H9 (cell line): ENCODE data around the gene THSD7A. TPM values are rescaled to one million over a fixed set of nuclear protein-coding genes. Genes with fewer than 3 reads are reported as not detected.

Experiments used
- DNase-seq: peaks from one replicate; pipeline ENCODE4 v3.0.0-alpha.2; 2017
- H2AFZ ChIP-seq: one replicate; pipeline ENCODE4 v1.6.1; 2013; ENCODE audit warnings: mild to moderate bottlenecking, low read length, control low read depth, moderate library complexity
- H2AK5ac ChIP-seq: 2 replicates; pipeline ENCODE4 v1.6.1; 2013; ENCODE audit warnings: low read length, control low read depth, mixed read lengths; ENCODE audit not compliant: insufficient read length
- H2BK120ac ChIP-seq: one replicate; pipeline ENCODE4 v1.6.1; 2013; ENCODE audit warnings: low read depth, mild to moderate bottlenecking, low read length, control low read depth, inconsistent platforms; ENCODE audit not compliant: poor library complexity, severe bottlenecking
- H2BK12ac ChIP-seq: 2 replicates; pipeline ENCODE4 v1.6.1; 2013; ENCODE audit warnings: low read length, control low read depth, mixed read lengths, low read depth; ENCODE audit not compliant: insufficient read length
- H2BK15ac ChIP-seq: 2 replicates; pipeline ENCODE4 v1.6.1; 2013; ENCODE audit warnings: low read depth, low read length, control low read depth
- H2BK20ac ChIP-seq: one replicate; pipeline ENCODE4 v1.6.1; 2013; ENCODE audit warnings: low read depth, mild to moderate bottlenecking, low read length, control low read depth, inconsistent platforms; ENCODE audit not compliant: poor library complexity, severe bottlenecking
- H2BK5ac ChIP-seq: 2 replicates; pipeline ENCODE4 v1.6.1; 2013; ENCODE audit warnings: low read length, control low read depth, mixed read lengths; ENCODE audit not compliant: insufficient read length
- H3K14ac ChIP-seq: 2 replicates; pipeline ENCODE4 v1.6.1; 2013; ENCODE audit warnings: low read length, control low read depth; ENCODE audit not compliant: insufficient read depth
- H3K18ac ChIP-seq: 2 replicates; pipeline ENCODE4 v1.6.1; 2013; ENCODE audit warnings: low read depth, mild to moderate bottlenecking, mixed read lengths, low read length, control low read depth; ENCODE audit not compliant: insufficient read length
- H3K23ac ChIP-seq: 2 replicates; pipeline ENCODE4 v1.6.1; 2013; ENCODE audit warnings: low read length, control low read depth, mixed read lengths, low read depth; ENCODE audit not compliant: insufficient read length
- H3K23me2 ChIP-seq: 2 replicates; pipeline ENCODE4 v1.6.1; 2013; ENCODE audit warnings: low read depth, mild to moderate bottlenecking, mixed read lengths, low read length, control low read depth; ENCODE audit not compliant: insufficient read length, poor library complexity, severe bottlenecking
- H3K27ac ChIP-seq: 2 replicates; pipeline ENCODE4 v1.5.1; 2013; ENCODE audit warnings: low read length, control low read depth, mixed read lengths, low read depth; ENCODE audit not compliant: insufficient read length
- H3K27me3 ChIP-seq: 2 replicates; pipeline ENCODE4 v1.6.1; 2013; ENCODE audit warnings: low read length, control low read depth, inconsistent platforms; ENCODE audit not compliant: insufficient read depth
- H3K4ac ChIP-seq: 2 replicates; pipeline ENCODE4 v1.6.1; 2013; ENCODE audit warnings: low read depth, mild to moderate bottlenecking, control low read depth, inconsistent platforms, low read length, moderate library complexity
- H3K4me1 ChIP-seq: 2 replicates; pipeline ENCODE4 v1.6.1; 2013; ENCODE audit warnings: low read length, control low read depth, inconsistent platforms; ENCODE audit not compliant: insufficient read depth
- H3K4me2 ChIP-seq: 2 replicates; pipeline ENCODE4 v1.6.1; 2013; ENCODE audit warnings: low read length, control low read depth, mixed read lengths; ENCODE audit not compliant: insufficient read length, insufficient read depth
- H3K56ac ChIP-seq: 2 replicates; pipeline ENCODE4 v1.6.1; 2013; ENCODE audit warnings: low read depth, mild to moderate bottlenecking, mixed read lengths, low read length, control low read depth; ENCODE audit not compliant: insufficient read length
- H3K79me1 ChIP-seq: 2 replicates; pipeline ENCODE4 v1.6.1; 2013; ENCODE audit warnings: low read depth, mild to moderate bottlenecking, moderate library complexity, low read length, control low read depth, inconsistent platforms; ENCODE audit not compliant: insufficient read depth, poor library complexity, severe bottlenecking
- H3K79me2 ChIP-seq: 2 replicates; pipeline ENCODE4 v1.6.1; 2013; ENCODE audit warnings: low read length, control low read depth, inconsistent platforms; ENCODE audit not compliant: insufficient read depth
- H3K9ac ChIP-seq: 2 replicates; pipeline ENCODE4 v1.6.1; 2013; ENCODE audit warnings: low read length, control low read depth, mixed read lengths; ENCODE audit not compliant: insufficient read length; ENCODE audit errors: extremely low read depth
- H3K9me3 ChIP-seq: one replicate; pipeline ENCODE4 v1.6.1; 2013; ENCODE audit warnings: low read depth, low read length, inconsistent platforms; ENCODE audit not compliant: control insufficient read depth
- H3T11ph ChIP-seq: one replicate; pipeline ENCODE4 v1.6.1; 2013; ENCODE audit warnings: mild to moderate bottlenecking, low read length, control low read depth, inconsistent platforms
- H4K20me1 ChIP-seq: one replicate; pipeline ENCODE4 v1.6.1; 2013; ENCODE audit not compliant: control insufficient read depth, insufficient read length, insufficient read depth
- H4K5ac ChIP-seq: 2 replicates; pipeline ENCODE4 v1.6.1; 2013; ENCODE audit warnings: low read depth, mild to moderate bottlenecking, mixed read lengths, low read length, control low read depth; ENCODE audit not compliant: insufficient read length
- H4K8ac ChIP-seq: replicated peaks from 2 replicates; pipeline ENCODE4 v1.6.1; 2013; ENCODE audit warnings: low read length, control low read depth, mixed read lengths, low read depth; ENCODE audit not compliant: insufficient read length
- H4K91ac ChIP-seq: 2 replicates; pipeline ENCODE4 v1.6.1; 2013; ENCODE audit warnings: low read depth, mild to moderate bottlenecking, moderate library complexity, mixed read lengths, low read length, control low read depth; ENCODE audit not compliant: insufficient read length
- H3K27ac Mint-ChIP-seq, 3 experiments: 2 replicates in 2 of 3; 3 replicates in 1 of 3; pipeline ENCODE4 v1.8.0; 2020 to 2021; ENCODE audit warnings: mixed read lengths in 3 of 3, mild to moderate bottlenecking in 1 of 3, moderate library complexity in 1 of 3
- H3K27me3 Mint-ChIP-seq: 2 replicates; pipeline ENCODE4 v1.8.0; 2021; ENCODE audit warnings: low read depth, mild to moderate bottlenecking, moderate library complexity, mixed read lengths
- H3K36me3 Mint-ChIP-seq, 3 experiments: 2 replicates in 2 of 3; 3 replicates in 1 of 3; pipeline ENCODE4 v1.8.0; 2020 to 2021; ENCODE audit warnings: low read depth in 3 of 3, mixed read lengths in 3 of 3; ENCODE audit not compliant: insufficient read depth in 1 of 3
- H3K4me1 Mint-ChIP-seq, 2 experiments: 2 replicates each; pipeline ENCODE4 v1.8.0; 2020; ENCODE audit warnings: mixed read lengths in 2 of 2
- H3K4me3 Mint-ChIP-seq, 2 experiments: 2 replicates in 1 of 2; 3 replicates in 1 of 2; pipeline ENCODE4 v1.8.0; 2020 to 2021; ENCODE audit warnings: mild to moderate bottlenecking in 2 of 2, mixed read lengths in 2 of 2, moderate library complexity in 1 of 2
- H3K9me3 Mint-ChIP-seq, 2 experiments: 2 replicates in 1 of 2; 3 replicates in 1 of 2; pipeline ENCODE4 v1.8.0; 2020; ENCODE audit warnings: mild to moderate bottlenecking in 2 of 2, mixed read lengths in 2 of 2, moderate library complexity in 1 of 2
- WGBS: extraction: QIAGEN DNeasy Blood & Tissue Kit; methylation state at CpG from one replicate; pipeline ENCODE4 v1.1.7; 2013; ENCODE audit warnings: missing lambda C conversion rate, low lambda C conversion rate, mixed read lengths; ENCODE audit not compliant: insufficient read length; ENCODE audit errors: extremely low coverage; 5-methylcytosine and 5-hydroxymethylcytosine counted together
- total RNA-seq: library from RNA; stranded (reverse); gene quantifications from 2 replicates; pipeline ENCODE4 v1.2.1, GENCODE V29; 2021
- TF ChIP-seq, protein P1 (sequence below): fragments of 200-600 bp; sonication (generic); conservative IDR thresholded peaks from 3 replicates; pipeline ENCODE4 v1.8.0; 2021; ENCODE audit warnings: antibody characterized with exemption, mild to moderate bottlenecking

Gene THSD7A
- total RNA-seq, 1 experiment from 2014 or later = 0.42 TPM

DNA sequence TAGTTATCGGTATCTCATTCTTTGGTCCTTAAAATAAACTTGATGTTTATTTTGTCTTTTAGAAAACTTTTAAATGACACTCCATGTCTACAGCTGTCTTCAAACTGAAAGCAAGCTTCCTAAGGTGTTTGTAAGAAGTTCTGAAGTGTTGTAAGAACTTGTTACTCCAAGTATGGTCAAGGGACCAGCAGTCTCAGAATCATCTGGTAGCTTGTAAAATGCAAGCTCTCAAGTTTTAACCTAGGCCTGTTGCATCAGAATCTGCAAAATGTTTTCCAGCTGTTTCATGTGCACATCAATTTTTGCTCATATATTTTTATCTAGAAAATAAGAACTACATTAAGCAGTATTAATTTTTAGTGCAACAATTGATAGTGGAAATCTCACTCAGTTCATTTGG is 104.1 kb downstream of the THSD7A start:
- no peak overlapping the region for H3K18ac ChIP-seq
- H4K8ac ChIP-seq = no peak overlapping the region
- H2BK5ac ChIP-seq = no peak overlapping the region
- no peak overlapping the region for H2BK12ac ChIP-seq
- H3K9ac ChIP-seq = no peak overlapping the region
- Mint-ChIP-seq H3K36me3 (no peaks in the 10 kb centered on the region), H3K27me3 (no peaks in the 10 kb centered on the region), H3K4me1 (no peaks in the 10 kb centered on the region), H3K4me3 (no peak overlapping the region), H3K27ac (no peak overlapping the region), H3K9me3 (no peaks in the 10 kb centered on the region)
- no peaks in the 10 kb centered on the region for H3K79me1 ChIP-seq
- no peak overlapping the region for H2BK15ac ChIP-seq
- H4K20me1 ChIP-seq = no peaks in the 10 kb centered on the region
- no peak overlapping the region for H2AK5ac ChIP-seq
- no peaks in the 10 kb centered on the region for H3K79me2 ChIP-seq
- TF ChIP-seq, protein P1, sequence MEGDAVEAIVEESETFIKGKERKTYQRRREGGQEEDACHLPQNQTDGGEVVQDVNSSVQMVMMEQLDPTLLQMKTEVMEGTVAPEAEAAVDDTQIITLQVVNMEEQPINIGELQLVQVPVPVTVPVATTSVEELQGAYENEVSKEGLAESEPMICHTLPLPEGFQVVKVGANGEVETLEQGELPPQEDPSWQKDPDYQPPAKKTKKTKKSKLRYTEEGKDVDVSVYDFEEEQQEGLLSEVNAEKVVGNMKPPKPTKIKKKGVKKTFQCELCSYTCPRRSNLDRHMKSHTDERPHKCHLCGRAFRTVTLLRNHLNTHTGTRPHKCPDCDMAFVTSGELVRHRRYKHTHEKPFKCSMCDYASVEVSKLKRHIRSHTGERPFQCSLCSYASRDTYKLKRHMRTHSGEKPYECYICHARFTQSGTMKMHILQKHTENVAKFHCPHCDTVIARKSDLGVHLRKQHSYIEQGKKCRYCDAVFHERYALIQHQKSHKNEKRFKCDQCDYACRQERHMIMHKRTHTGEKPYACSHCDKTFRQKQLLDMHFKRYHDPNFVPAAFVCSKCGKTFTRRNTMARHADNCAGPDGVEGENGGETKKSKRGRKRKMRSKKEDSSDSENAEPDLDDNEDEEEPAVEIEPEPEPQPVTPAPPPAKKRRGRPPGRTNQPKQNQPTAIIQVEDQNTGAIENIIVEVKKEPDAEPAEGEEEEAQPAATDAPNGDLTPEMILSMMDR = no peak
- no peak overlapping the region for H4K91ac ChIP-seq
- no peak overlapping the region for H3K56ac ChIP-seq
- no peak overlapping the region for H3K27ac ChIP-seq
- H2BK20ac ChIP-seq = no peak overlapping the region
- H3T11ph ChIP-seq = no peak overlapping the region
- no peaks in the 10 kb centered on the region for H3K9me3 ChIP-seq
- H3K27me3 ChIP-seq = no peaks in the 10 kb centered on the region
- DNase-seq = no peak
- WGBS = no CpG with 5 or more reads among the region's 1 CpG
- H3K14ac ChIP-seq = no peak overlapping the region
- no peaks in the 10 kb centered on the region for H3K23me2 ChIP-seq
- H3K4me1 ChIP-seq = no peaks in the 10 kb centered on the region
- H3K23ac ChIP-seq = no peak overlapping the region
- H2BK120ac ChIP-seq = no peak overlapping the region
- H4K5ac ChIP-seq = no peak overlapping the region
- no peak overlapping the region for H3K4me2 ChIP-seq
- no peak overlapping the region for H2AFZ ChIP-seq
- H3K4ac ChIP-seq = no peak overlapping the region
